Muscle layer of duodenum (tissue), 2 donors: Measurements from ENCODE around the gene PYDC1.
"Not testable (repeated sequence)": the region's sequence is repeated elsewhere in the genome, so short reads cannot be mapped to it uniquely, and the experiment has no call there.

Experiments
- H3K27ac ChIP-seq: one replicate; pipeline ENCODE4 v1.7.0; 2013; ENCODE audit warnings: mild to moderate bottlenecking, low read length
- H3K27me3 ChIP-seq: one replicate; pipeline ENCODE4 v1.7.0; 2013; ENCODE audit warnings: low read depth, mild to moderate bottlenecking, control low read depth, low read length
- H3K36me3 ChIP-seq, 2 donors: one replicate each; pipeline ENCODE4 v1.7.0; 2013; ENCODE audit warnings: low read length in 2 of 2, control low read depth in 1 of 2, mild to moderate bottlenecking in 1 of 2; ENCODE audit not compliant: insufficient read depth in 2 of 2, control insufficient read depth in 1 of 2
- H3K4me1 ChIP-seq, 2 donors: one replicate each; pipeline ENCODE4 v1.7.0; 2013; ENCODE audit warnings: low read length in 2 of 2, mild to moderate bottlenecking in 2 of 2, control low read depth in 1 of 2, moderate library complexity in 1 of 2; ENCODE audit not compliant: insufficient read depth in 2 of 2, control insufficient read depth in 1 of 2
- H3K4me3 ChIP-seq, 2 donors: one replicate each; pipeline ENCODE4 v1.7.0; 2013; ENCODE audit warnings: low read length in 2 of 2, low read depth in 1 of 2, mild to moderate bottlenecking in 1 of 2
- H3K9me3 ChIP-seq, 2 donors: one replicate each; pipeline ENCODE4 v1.7.0; 2013; ENCODE audit warnings: low read length in 2 of 2, control low read depth in 1 of 2, mild to moderate bottlenecking in 1 of 2; ENCODE audit not compliant: control insufficient read depth in 1 of 2
- donor health status: healthy.

Gene PYDC1

DNA sequence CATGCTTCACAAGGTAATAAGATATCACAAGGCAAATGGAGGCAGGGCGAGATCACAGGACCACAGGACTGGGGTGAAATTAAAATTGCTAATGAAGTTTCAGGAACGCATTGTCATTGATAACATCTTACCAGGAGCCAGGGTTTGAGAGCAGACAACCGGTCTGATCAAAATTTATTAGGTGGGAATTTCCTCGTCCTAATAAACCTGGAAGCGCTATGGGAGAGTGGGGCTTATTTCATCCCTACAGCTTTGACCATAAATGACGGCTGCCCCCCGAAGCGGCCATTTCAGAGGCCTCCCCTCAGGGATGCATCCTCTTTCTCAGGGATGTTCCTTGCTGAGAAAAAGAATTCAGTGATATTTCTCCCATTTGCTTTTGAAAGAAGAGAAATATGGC lies 28.7 kb upstream of the PYDC1 start:
- not testable (repeated sequence) for H3K27me3 ChIP-seq, H3K36me3 ChIP-seq, H3K4me1 ChIP-seq, H3K27ac ChIP-seq, H3K9me3 ChIP-seq, H3K4me3 ChIP-seq

DNA sequence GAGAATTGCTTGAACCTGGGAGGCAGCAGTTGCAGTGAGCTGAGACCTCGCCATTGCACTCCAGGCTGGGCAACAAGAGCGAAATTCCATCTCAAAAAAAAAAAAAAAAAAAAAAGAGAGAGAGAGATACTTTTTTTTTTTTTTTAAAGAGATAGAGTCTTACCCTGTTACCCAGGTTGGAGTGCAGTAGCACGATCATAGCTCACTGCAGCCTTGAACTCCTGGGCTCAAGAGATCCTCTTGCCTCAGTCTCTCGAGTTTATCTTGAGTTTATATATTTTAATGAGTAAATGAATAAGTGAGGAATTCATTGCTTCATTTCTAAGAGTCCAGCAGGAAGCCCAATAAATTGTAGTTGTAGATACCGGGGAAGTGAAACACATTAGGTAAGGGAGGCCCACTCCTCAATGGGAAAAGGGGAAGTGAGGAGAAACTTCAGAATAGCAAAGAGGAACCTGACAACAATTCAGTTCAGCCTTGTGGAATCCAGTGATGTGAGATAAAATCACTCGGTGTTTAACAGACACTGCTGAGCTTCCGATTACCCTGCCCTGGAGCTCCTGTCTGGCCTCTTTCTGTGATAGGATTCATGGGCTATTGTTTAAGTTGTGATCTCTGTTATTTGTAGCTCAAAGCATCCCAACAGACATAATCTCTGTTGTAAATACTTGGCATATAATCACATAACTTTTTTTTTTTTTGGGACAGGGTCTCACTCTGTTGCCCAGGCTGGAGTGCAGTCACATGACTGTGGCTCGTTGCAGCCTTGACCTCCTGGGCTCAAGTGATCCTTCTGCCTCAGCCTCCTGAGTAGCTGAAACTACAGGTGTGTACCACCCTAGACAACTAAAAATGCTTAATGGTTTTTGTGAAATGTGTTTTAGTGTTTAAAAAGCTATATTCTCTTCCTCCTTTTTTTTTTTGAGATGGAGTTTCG lies 27.1 kb upstream of the PYDC1 start:
- Histone ChIP-seq H3K4me3 (no peak overlapping the region), H3K36me3 (no peaks in the 10 kb centered on the region), H3K9me3 (no peaks in the 10 kb centered on the region), H3K27ac (no peak overlapping the region), H3K4me1 (no peaks in the 10 kb centered on the region), H3K27me3 (no peaks in the 10 kb centered on the region)

DNA sequence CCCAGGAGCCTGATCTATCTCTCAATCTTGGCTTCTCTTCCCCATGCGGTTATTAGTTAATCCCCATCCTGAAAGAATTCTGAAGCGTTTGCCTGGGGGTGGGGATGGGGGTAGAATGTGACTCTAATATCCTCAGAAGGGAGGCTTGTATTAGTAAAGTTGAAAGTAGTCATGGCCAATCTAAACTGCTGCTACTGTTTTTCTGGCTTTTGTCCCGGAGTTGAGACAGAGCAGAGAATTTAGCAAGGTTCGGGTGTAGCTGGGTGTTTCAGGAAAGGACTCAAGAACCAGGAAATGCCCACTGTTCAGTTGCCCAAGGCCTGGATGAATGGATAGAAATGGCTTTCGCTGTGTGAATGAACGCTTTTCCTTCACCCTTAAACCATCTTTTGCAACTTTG lies 25.3 kb upstream of the PYDC1 start:
- Histone ChIP-seq H3K4me3 (no peak overlapping the region), H3K27ac (no peak overlapping the region), H3K9me3 (no peaks in the 10 kb centered on the region), H3K27me3 (no peaks in the 10 kb centered on the region), H3K4me1 (no peaks in the 10 kb centered on the region), H3K36me3 (no peaks in the 10 kb centered on the region)

DNA sequence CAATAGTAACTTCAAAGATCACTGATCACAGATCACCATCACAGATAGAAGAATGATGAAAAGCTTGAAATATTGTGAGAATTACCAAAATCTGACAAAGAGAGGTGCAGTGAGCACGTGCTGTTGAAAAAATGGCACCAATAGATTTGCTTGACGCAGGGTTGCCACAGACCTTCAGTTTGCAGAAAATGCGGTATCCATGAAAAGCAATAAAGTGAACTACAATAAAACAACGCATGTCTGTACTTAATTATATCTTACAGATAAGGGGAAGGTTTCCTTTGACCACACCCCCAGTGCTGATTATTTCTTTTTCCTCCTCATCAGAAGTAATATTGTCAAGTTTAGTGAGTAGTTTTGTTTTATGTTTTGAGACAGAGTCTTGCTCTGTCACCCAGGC lies 21.1 kb upstream of the PYDC1 start:
- H3K4me3 ChIP-seq: no peak overlapping the region
- no peaks in the 10 kb centered on the region for H3K27me3 ChIP-seq
- H3K27ac ChIP-seq: no peak overlapping the region
- no peaks in the 10 kb centered on the region for H3K36me3 ChIP-seq
- H3K4me1 ChIP-seq: no peaks in the 10 kb centered on the region
- peaks cover 0 to 2% of the 10 kb centered on the region in 2 donors for H3K9me3 ChIP-seq

DNA sequence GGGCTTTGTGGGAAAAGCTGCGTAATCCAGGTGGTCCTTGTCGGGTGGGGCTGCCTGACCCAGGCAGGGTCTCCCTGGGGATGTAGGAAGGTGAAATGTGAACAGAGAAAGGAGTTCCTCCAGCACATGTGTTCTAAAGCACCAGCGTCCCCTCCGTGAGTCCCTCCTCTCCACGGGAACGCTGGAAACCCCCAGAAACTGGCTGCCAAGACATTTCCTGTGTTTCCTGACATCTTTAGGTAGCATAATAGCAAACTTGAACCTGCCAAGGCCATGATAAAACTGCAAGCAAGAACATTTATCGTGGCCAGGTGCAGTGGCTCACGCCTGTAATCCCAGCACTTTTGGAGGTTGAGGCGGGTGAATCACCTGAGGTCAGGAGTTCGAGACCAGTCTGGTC lies 12.6 kb upstream of the PYDC1 start:
- no peaks in the 10 kb centered on the region for H3K9me3 ChIP-seq
- no peaks in the 10 kb centered on the region for H3K27me3 ChIP-seq
- H3K36me3 ChIP-seq: no peaks in the 10 kb centered on the region
- no peaks in the 10 kb centered on the region for H3K4me1 ChIP-seq
- H3K27ac ChIP-seq: no peak overlapping the region
- H3K4me3 ChIP-seq: no peak overlapping the region

DNA sequence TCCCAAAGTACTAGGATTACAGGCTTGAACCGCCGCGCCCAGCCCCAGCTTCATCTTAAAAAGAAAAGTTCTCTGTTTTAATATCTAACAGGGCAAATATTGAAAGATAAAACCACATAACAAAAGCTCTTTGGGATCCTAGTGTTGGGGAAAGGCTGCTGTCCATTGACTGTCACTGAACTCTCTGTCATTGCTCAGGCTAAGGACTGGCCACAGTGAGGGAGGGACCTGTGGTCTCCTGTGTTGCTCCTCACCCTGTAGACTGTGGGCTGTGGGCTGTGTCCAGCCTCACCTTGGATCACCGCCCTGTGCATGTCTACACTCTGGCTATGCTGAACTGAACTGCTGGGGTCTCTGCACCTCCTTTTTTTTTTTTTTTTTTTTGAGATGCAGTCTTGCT lies 11.3 kb upstream of the PYDC1 start:
- no peak overlapping the region for H3K27ac ChIP-seq
- no peaks in the 10 kb centered on the region for H3K36me3 ChIP-seq
- no peaks in the 10 kb centered on the region for H3K27me3 ChIP-seq
- no peaks in the 10 kb centered on the region for H3K9me3 ChIP-seq
- no peak overlapping the region for H3K4me3 ChIP-seq
- no peaks in the 10 kb centered on the region for H3K4me1 ChIP-seq

DNA sequence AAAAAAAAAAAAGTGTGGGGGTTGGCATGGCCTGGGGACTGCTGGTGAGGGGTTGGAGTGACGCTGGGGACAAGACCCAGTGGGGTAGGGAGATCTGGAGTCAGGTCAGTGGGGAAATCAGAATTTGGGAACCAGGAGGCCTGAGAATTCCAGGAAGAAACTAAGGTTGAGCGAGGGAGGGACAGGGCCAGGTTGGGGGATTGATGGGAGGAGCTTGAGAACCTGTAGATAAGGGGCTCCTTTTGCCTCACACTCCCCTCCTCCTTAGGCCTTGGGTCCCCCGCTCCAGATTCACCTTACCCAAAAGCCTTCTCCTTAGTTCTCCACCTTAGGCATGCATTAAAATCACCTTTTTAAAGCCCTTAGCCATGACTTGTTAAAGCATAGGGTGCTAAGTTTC lies 8.3 kb upstream of the PYDC1 start:
- H3K36me3 ChIP-seq: no peaks in the 10 kb centered on the region
- no peak overlapping the region for H3K4me3 ChIP-seq
- no peaks in the 10 kb centered on the region for H3K9me3 ChIP-seq
- no peak overlapping the region for H3K27ac ChIP-seq
- no peaks in the 10 kb centered on the region for H3K27me3 ChIP-seq
- H3K4me1 ChIP-seq: no peaks in the 10 kb centered on the region

DNA sequence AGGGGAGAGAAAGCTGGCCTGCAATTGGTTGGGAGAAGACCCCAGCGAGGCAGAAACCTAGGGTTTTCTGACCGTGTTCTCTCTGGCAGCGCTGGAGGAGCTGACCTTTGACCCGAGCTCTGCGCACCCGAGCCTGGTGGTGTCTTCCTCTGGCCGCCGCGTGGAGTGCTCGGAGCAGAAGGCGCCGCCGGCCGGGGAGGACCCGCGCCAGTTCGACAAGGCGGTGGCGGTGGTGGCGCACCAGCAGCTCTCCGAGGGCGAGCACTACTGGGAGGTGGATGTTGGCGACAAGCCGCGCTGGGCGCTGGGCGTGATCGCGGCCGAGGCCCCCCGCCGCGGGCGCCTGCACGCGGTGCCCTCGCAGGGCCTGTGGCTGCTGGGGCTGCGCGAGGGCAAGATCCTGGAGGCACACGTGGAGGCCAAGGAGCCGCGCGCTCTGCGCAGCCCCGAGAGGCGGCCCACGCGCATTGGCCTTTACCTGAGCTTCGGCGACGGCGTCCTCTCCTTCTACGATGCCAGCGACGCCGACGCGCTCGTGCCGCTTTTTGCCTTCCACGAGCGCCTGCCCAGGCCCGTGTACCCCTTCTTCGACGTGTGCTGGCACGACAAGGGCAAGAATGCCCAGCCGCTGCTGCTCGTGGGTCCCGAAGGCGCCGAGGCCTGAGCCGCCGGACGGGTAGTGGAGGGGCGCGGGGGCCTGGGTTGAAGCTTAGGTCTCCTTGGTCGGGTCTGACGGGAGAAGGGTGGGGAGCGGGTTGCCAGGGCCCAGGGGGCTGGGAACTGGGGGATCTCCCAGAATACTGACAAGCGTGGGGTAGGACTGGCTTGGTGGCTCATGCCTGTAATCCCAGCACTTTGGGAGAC lies 7.4 kb upstream of the PYDC1 start:
- H3K36me3 ChIP-seq: no peaks in the 10 kb centered on the region

DNA sequence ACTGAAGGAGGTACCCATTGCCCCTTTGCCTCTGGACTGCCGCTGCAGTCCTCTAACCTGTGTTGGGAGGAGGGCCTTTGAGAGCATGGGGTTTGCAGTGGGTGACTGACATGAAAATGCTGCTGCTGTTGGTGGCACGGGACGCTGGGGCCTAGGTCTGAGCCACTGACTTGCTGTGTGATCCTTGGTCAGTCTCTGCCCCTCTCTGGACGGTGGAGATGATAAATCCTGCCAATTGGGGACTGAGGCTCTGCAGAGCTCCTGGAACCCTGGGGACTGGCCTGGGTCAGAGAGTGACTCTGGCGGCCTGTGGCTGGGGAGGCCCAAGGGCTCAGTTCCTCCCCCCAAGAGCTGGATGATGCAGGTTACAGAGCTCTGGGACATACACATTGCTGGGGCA lies 6.1 kb upstream of the PYDC1 start:
- Histone ChIP-seq H3K4me1 (no peaks in the 10 kb centered on the region), H3K9me3 (no peaks in the 10 kb centered on the region), H3K27me3 (peaks cover 6% of the 10 kb centered on the region), H3K4me3 (no peak overlapping the region), H3K27ac (no peak overlapping the region), H3K36me3 (no peaks in the 10 kb centered on the region)

More for the DNA sequence above, 7.4 kb upstream of the PYDC1 start:
- H3K4me3 ChIP-seq: no peak overlapping the region
- H3K4me1 ChIP-seq: no peaks in the 10 kb centered on the region
- H3K27me3 ChIP-seq: no peaks in the 10 kb centered on the region
- no peak overlapping the region for H3K27ac ChIP-seq
- H3K9me3 ChIP-seq: no peaks in the 10 kb centered on the region

DNA sequence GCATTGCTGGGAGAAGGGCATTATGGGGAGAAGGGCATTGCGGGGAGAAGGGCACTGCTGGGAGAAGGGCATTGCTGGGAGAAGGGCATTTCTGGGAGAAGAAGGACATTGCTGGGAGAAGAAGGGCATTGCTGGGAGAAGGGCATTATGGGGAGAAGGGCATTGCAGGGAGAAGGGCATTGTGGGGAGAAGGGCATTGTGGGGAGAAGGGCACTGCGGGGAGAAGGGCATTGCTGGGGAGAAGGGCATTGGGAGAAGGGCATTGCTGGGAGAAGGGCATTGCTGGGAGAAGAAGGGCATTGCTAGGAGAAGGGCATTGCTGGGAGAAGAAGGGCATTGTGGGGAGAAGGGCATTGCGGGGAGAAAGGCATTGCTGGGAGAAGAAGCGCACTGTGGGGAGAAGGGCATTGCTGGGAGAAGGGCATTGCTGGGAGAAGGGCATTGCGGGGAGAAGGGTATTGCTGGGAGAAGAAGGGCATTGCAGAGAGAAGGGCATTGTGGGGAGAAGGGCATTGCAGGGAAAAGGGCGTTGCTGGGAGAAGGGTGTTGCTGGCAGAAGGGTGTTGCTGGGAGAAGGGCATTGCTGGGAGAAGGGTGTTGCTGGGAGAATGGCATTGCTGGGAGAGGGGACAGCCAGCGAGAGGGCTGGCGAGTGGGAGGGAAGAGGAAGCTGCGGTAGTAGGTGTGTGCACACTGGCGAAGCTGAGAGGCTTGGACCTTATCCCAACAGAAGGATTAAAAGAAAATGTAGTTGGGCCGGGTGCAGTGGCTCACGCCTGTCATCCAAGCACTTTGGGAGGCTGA lies 4.6 kb upstream of the PYDC1 start:
- H3K9me3 ChIP-seq: no peaks in the 10 kb centered on the region
- H3K36me3 ChIP-seq: no peaks in the 10 kb centered on the region
- peaks cover 14% of the 10 kb centered on the region for H3K27me3 ChIP-seq
- no peak overlapping the region for H3K4me3 ChIP-seq
- no peak overlapping the region for H3K27ac ChIP-seq
- H3K4me1 ChIP-seq: peaks cover 3 to 6% of the 10 kb centered on the region in 2 donors
